Gastroesophageal sphincter (tissue), 4 donors: ENCODE data around the gene ZBTB16. TPM values are rescaled to one million over a fixed set of nuclear protein-coding genes. Genes with fewer than 3 reads are reported as not detected.
A peak's percentile ranks its signal among the peaks of the same experiment; 100 is the strongest.

Experiments used
- ATAC-seq: fragments of 150-250 bp; one replicate; pipeline ENCODE4 v1.9.1; 2016; ENCODE audit warnings: mild to moderate bottlenecking, moderate library complexity
- H3K27ac ChIP-seq, 4 donors: fragments of 200-600 bp; sonication (generic) in 3 of 4; 1 replicate in 3 of 4; 2 replicates in 1 of 4; pipeline ENCODE4 v1.5.1; 2016 to 2019
- H3K27me3 ChIP-seq: fragments of 200-600 bp; sonication (generic); one replicate; pipeline ENCODE4 v1.5.1; 2019
- H3K36me3 ChIP-seq, 2 donors: fragments of 200-600 bp; sonication (generic); one replicate each; pipeline ENCODE4 v1.5.1; 2019; ENCODE audit warnings: control low read depth in 1 of 2
- H3K4me1 ChIP-seq, 3 donors: fragments of 200-600 bp; sonication (generic); 1 replicate in 2 of 3; 2 replicates in 1 of 3; pipeline ENCODE4 v1.5.1; 2016 to 2019; ENCODE audit warnings: control low read depth in 2 of 3
- H3K4me3 ChIP-seq, 2 donors: fragments of 200-600 bp; sonication (generic); one replicate each; pipeline ENCODE4 v1.5.1; 2019; ENCODE audit warnings: mild to moderate bottlenecking in 1 of 2, moderate library complexity in 1 of 2
- H3K9me3 ChIP-seq, 3 donors: fragments of 200-600 bp; sonication (generic); one replicate each; pipeline ENCODE4 v1.5.1; 2017 to 2019; ENCODE audit warnings: control low read depth in 2 of 3
- CTCF ChIP-seq, 4 experiments: fragments of 200-600 bp in 2 of 4; fragments of 450-650 bp in 2 of 4; sonication (generic) in 1 of 4; IDR thresholded peaks; one replicate each; pipeline ENCODE4 v1.5.1; 2017 to 2019; ENCODE audit warnings: antibody characterized with exemption in 4 of 4, mild to moderate bottlenecking in 2 of 4, moderate library complexity in 2 of 4
- EP300 ChIP-seq: sonication (generic); formaldehyde crosslinking; IDR thresholded peaks from one replicate; pipeline ENCODE4 v1.6.1; 2017; ENCODE audit warnings: antibody characterized with exemption, mild to moderate bottlenecking
- POLR2A ChIP-seq, 2 donors: fragments of 450-650 bp; IDR thresholded peaks; one replicate each; pipeline ENCODE4 v1.6.1; 2017; ENCODE audit warnings: antibody characterized with exemption in 2 of 2, mild to moderate bottlenecking in 2 of 2, moderate library complexity in 1 of 2
- POLR2AphosphoS5 ChIP-seq: sonication (generic); formaldehyde crosslinking; IDR thresholded peaks from one replicate; pipeline ENCODE4 v1.6.1; 2017; ENCODE audit warnings: antibody characterized with exemption
- WGBS, 2 donors: methylation state at CpG; one replicate each; pipeline ENCODE4 v1.1.5; 2018; ENCODE audit warnings: low coverage in 1 of 2; 5-methylcytosine and 5-hydroxymethylcytosine counted together
- total RNA-seq, 4 donors: library from RNA; depleted of rRNA; stranded (reverse); fragments of >200 nt; gene quantifications; one replicate each; pipeline ENCODE4 v1.1.0, GENCODE V29; 2016

Gene ZBTB16
- total RNA-seq, 4 donors from 2014 or later, result 153 to 284 (median 232) TPM

- Histone ChIP-seq H3K36me3 (peaks cover 0 to 20% of the 10 kb centered on the region in 2 donors), H3K4me3 (no peak overlapping the region), H3K27me3 (no peaks in the 10 kb centered on the region), H3K9me3 (no peaks in the 10 kb centered on the region), H3K27ac (peak overlapping the region; percentile 91 to 99 (median 97)), H3K4me1 (peaks cover 45 to 100% (median 83%) of the 10 kb centered on the region in 3 donors)
- TF ChIP-seq POLR2AphosphoS5, result no peak
- TF ChIP-seq CTCF (IDR thresholded peaks at IDR 0.05), result no peak
- TF ChIP-seq EP300, result no peak
- no peak for TF ChIP-seq POLR2A (IDR thresholded peaks at IDR 0.05)
- 63 to 75% methylated on average over 3 to 4 of the region's 6 CpGs for WGBS, 2 donors
- ATAC-seq, result no peak
Measured at GRCh38 chr11:114150671-114151070, 91.2 kb downstream of the ZBTB16 start.

- WGBS, 2 donors, result 90% methylated on average over 2 of the region's 2 CpGs; no CpG with 5 or more reads in 1 of the 2 donors
- H3K36me3 ChIP-seq, result peaks cover 0 to 22% of the 10 kb centered on the region in 2 donors
- no peak for TF ChIP-seq POLR2A (IDR thresholded peaks at IDR 0.05)
- no peak for TF ChIP-seq POLR2AphosphoS5
- no peak for TF ChIP-seq CTCF (IDR thresholded peaks at IDR 0.05)
- no peak for TF ChIP-seq EP300
Measured at GRCh38 chr11:114151631-114152030, 92.1 kb downstream of the ZBTB16 start.

GRCh38 chr11:114152162-114152561 lies 92.7 kb downstream of the ZBTB16 start:
- H3K4me3 ChIP-seq, result no peak overlapping the region
- H3K9me3 ChIP-seq, result no peaks in the 10 kb centered on the region
- peaks cover 0 to 28% of the 10 kb centered on the region in 2 donors for H3K36me3 ChIP-seq
- WGBS, 2 donors, result 84 to 97% methylated on average over 3 of the region's 3 CpGs
- TF ChIP-seq CTCF (IDR thresholded peaks at IDR 0.05) (no peak), POLR2AphosphoS5 (no peak), EP300 (no peak), POLR2A (IDR thresholded peaks at IDR 0.05) (no peak)
- no peaks in the 10 kb centered on the region for H3K27me3 ChIP-seq
- peaks cover 49 to 100% (median 83%) of the 10 kb centered on the region in 3 donors for H3K4me1 ChIP-seq
- peak overlapping the region; percentile 91 to 99 (median 97) for H3K27ac ChIP-seq
- ATAC-seq, result no peak

More at GRCh38 chr11:114151631-114152030, 92.1 kb downstream of the ZBTB16 start:
- no peak overlapping the region for H3K4me3 ChIP-seq
- peak overlapping the region; percentile 91 to 99 (median 97) for H3K27ac ChIP-seq
- no peaks in the 10 kb centered on the region for H3K27me3 ChIP-seq
- H3K9me3 ChIP-seq, result no peaks in the 10 kb centered on the region
- ATAC-seq, result no peak
- H3K4me1 ChIP-seq, result peaks cover 48 to 100% (median 82%) of the 10 kb centered on the region in 3 donors

- ATAC-seq, result no peak
- peaks cover 50 to 100% (median 85%) of the 10 kb centered on the region in 3 donors for H3K4me1 ChIP-seq
- 79 to 97% methylated on average over 2 of the region's 2 CpGs for WGBS, 2 donors
Measured at GRCh38 chr11:114152785-114153184, 93.3 kb downstream of the ZBTB16 start.

More at GRCh38 chr11:114152785-114153184, 93.3 kb downstream of the ZBTB16 start:
- TF ChIP-seq CTCF (IDR thresholded peaks at IDR 0.05), result no peak
- TF ChIP-seq POLR2AphosphoS5, result no peak
- TF ChIP-seq POLR2A (IDR thresholded peaks at IDR 0.05), result no peak
- TF ChIP-seq EP300, result no peak
- H3K27ac ChIP-seq, result peak overlapping the region; percentile 91 to 99 (median 97)
- H3K27me3 ChIP-seq, result no peaks in the 10 kb centered on the region
- peaks cover 0 to 34% of the 10 kb centered on the region in 2 donors for H3K36me3 ChIP-seq
- no peaks in the 10 kb centered on the region for H3K9me3 ChIP-seq
- no peak overlapping the region for H3K4me3 ChIP-seq
